HG03571 (cell line): ENCODE measurements around the gene PRKCD.
A peak's percentile ranks its signal among the peaks of the same experiment; 100 is the strongest.

Source experiments
- ATAC-seq: cut with Tn5 transposase; IDR thresholded peaks from one replicate; pipeline ENCODE4 v1.9.1; 2021; ENCODE audit not compliant: unreplicated experiment

Gene PRKCD

DNA sequence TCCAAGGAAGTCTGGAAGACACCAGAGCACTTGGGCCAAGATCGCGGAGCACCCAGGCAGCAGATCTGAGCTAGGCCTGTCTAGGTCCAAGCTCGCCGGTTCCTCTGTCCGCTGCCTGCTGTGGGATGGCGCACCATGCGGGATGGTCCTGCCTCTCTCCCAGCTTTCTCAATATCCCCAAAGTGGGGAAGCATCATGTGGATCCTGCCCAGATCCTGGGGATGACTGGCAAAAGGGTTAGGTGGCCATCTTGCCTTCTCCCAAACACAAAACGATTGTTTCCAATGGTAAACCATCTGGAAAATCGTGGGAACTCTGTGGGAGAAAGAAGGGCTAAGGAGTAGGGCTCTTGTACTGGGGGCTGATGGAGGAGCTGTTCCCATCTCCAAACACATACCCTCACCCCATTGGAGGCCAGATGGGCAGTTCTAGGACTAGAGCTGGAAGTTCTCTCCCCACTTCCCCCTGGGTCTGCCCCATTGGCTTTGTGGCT, 8.9 kb downstream of the PRKCD start:
- no peak for ATAC-seq

GRCh38 chr3:53170325-53171063, 9.5 kb downstream of the PRKCD start:
- ATAC-seq: no peak

- ATAC-seq: no peak
Observed at GRCh38 chr3:53171064-53171418, 10.0 kb downstream of the PRKCD start.

GRCh38 chr3:53171827-53172505, 11.0 kb downstream of the PRKCD start:
- no peak for ATAC-seq

- no peak for ATAC-seq
Observed at GRCh38 chr3:53173107-53173506, 12.1 kb downstream of the PRKCD start.

DNA sequence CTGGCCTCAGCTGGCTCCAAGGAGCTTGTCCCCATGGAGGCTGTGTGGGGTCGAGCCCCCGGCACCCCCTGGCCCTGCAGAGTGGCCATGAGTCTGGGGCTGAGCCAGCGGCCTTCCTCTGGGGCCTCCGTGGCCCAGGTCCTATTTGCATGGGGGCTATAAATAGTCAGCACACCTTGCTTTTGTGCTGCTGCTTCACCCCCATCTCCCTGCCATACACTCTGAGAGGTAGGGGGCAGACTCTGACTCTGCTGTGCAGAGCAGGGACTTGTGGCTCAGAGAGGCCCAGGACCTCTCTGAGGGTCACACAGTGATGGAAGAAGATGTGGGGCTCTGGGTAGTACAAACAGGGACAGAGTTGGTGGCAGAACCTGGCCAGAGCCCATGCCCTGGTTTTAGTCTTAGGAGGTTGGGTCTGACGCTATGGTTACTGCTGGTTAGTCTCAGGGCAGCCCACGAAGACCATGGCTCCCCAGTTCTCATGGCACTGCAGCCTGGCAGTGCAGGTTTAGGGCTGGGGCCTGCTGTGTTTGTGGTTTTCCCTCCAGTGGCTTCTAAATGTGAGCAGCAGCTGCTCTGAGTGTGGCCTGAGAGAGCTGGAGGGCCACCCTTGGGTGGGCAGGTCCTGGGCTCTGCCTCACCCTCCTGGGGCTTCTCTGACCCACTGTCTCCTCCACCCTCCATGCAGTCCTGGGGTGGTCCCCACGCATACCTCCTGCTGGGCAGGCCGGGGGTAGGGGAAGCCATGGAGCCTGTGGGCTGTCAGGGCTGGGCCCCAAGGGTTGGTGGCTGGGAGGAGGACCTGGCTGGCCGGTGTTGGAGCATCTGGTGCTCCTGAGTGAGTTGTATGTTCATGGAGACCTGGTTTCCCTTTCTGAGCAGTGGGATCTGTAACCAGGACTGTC, 13.6 kb downstream of the PRKCD start:
- no peak for ATAC-seq

- ATAC-seq: no peak
Observed at GRCh38 chr3:53175613-53176540, 14.9 kb downstream of the PRKCD start.

GRCh38 chr3:53178246-53178645, 17.2 kb downstream of the PRKCD start:
- no peak for ATAC-seq

- no peak for ATAC-seq
Observed at GRCh38 chr3:53179580-53179979, 18.6 kb downstream of the PRKCD start.

GRCh38 chr3:53180305-53181023, 19.5 kb downstream of the PRKCD start:
- ATAC-seq: peak; percentile 91

- no peak for ATAC-seq
Observed at GRCh38 chr3:53181024-53181371, 20.0 kb downstream of the PRKCD start.

- ATAC-seq: no peak
Observed at GRCh38 chr3:53181528-53181927, 20.5 kb downstream of the PRKCD start.

DNA sequence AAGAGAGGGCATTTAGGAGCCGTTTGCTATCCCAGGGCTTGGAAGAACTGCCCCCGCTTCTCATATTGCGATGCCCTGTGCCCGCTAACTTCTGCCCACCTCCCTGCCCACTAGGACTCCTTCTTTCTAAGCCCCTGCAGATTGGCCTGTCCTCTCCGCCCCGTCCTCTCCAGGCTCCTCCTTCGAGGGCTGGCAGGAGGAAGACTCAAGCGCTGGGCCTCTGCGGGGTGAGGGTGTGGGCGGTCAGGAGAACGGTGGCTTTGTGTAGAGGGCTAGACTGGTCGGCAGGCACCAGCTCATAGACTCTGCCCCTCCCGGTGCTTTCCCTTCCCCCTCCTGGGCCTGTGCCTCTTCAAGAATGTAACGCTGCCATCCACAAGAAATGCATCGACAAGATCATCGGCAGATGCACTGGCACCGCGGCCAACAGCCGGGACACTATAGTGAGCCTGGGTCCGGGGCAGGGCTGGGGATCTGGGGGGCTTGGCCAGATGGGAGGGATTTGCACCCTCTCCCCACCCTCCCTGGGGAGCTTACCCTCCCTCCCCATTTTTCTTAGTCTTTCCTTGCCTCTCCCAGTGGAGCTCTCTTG, 21.9 kb downstream of the PRKCD start:
- no peak for ATAC-seq

DNA sequence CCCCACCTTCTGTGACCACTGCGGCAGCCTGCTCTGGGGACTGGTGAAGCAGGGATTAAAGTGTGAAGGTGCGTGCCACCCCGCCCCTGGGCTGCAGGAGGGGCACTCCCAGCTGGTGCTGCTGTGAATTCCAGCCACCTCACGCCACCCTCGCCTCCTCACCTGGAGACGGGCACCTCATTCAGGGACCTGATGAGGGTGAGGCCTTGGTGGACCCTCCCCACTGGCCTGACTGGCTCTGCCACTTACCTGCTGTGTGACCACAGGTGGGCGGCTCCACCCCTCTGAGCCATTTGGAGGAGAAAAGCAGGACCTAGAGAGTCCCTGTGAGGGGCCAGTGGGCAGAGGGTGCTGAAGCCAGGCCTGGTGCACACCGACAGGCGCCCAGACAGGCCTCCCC, 22.5 kb downstream of the PRKCD start:
- no peak for ATAC-seq

DNA sequence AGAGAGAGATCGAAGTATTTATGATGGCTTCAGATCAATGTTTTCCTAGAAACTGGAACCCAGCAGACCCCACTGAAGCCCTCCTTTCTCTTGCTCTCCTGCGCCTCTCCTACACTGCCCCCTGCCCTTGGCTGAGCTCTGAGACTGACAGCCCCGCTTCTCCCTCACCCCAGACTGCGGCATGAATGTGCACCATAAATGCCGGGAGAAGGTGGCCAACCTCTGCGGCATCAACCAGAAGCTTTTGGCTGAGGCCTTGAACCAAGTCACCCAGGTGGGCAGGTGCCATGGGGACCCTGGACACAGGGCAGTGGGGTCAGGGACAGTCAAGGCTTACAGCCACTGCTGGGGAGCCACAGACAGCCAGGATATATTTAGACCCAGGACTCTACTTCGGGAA, 23.7 kb downstream of the PRKCD start:
- ATAC-seq: no peak

GRCh38 chr3:53185761-53186465, 24.9 kb downstream of the PRKCD start:
- no peak for ATAC-seq

DNA sequence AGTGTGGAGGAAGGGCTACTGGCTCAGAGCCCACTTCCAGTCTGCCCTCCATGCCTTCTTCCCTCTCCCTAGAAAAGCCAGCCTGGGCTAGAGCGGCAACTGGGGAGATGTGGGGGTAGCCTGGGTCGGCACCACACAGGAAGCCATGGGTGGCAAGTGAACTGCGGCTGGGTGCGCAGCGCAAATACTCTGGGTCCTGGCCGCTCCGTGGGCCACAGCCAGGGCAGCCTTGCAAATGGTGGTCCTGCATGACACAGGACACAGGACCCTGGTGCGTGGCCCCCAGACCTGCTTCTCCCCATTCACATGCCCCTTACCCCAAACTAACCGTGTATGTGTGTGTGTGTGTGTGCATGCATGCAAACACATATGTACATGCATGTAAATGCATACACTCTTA, 25.7 kb downstream of the PRKCD start:
- no peak for ATAC-seq

DNA sequence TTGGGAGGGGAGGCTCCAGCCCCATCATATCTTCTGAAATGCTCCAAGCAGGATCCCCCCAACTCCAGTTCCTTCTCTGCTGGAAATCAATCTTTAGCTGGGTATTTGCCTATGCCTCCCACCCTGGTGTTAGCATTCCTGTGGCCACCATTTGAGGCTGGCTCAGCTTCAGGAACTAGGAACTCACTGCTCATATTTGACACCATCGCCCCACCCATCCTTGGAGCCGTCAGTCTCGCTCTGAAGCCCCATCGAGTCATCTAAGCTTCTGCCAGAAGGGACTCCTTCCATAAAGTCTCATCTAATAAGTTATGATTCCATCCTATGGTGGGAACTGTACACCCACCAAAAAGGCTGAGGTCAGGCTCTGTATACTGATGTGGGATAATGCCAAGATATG, 26.4 kb downstream of the PRKCD start:
- no peak for ATAC-seq

- no peak for ATAC-seq
Observed at GRCh38 chr3:53188136-53188685, 27.2 kb downstream of the PRKCD start.
